ENCODE results near the gene PSAPL1.

GRCh38 chr4:7411896-7412553, 22.7 kb downstream of the PSAPL1 start:
- TF ChIP-seq CTCF (IDR thresholded peaks at IDR 0.05) = no peak
- no peak for TF ChIP-seq POLR2AphosphoS5 (IDR thresholded peaks at IDR 0.05)
- TF ChIP-seq POLR2A (IDR thresholded peaks at IDR 0.05) = no peak
